Measurements from ENCODE around the gene MAMSTR.
"Not testable (repeated sequence)": the region's sequence is repeated elsewhere in the genome, so short reads cannot be mapped to it uniquely, and the experiment has no call there.

The MAMSTR gene, protein sequence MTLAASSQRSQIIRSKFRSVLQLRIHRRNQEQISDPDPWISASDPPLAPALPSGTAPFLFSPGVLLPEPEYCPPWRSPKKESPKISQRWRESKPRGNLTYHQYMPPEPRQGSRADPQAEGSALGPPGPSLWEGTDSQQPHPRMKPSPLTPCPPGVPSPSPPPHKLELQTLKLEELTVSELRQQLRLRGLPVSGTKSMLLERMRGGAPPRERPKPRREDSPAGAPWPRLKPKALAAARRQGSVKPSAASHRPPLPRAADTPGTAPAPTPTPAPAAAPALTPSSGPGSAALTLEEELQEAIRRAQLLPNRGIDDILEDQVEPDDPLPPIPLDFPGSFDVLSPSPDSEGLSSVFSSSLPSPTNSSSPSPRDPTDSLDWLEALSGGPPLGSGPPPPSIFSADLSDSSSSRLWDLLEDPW

DNA sequence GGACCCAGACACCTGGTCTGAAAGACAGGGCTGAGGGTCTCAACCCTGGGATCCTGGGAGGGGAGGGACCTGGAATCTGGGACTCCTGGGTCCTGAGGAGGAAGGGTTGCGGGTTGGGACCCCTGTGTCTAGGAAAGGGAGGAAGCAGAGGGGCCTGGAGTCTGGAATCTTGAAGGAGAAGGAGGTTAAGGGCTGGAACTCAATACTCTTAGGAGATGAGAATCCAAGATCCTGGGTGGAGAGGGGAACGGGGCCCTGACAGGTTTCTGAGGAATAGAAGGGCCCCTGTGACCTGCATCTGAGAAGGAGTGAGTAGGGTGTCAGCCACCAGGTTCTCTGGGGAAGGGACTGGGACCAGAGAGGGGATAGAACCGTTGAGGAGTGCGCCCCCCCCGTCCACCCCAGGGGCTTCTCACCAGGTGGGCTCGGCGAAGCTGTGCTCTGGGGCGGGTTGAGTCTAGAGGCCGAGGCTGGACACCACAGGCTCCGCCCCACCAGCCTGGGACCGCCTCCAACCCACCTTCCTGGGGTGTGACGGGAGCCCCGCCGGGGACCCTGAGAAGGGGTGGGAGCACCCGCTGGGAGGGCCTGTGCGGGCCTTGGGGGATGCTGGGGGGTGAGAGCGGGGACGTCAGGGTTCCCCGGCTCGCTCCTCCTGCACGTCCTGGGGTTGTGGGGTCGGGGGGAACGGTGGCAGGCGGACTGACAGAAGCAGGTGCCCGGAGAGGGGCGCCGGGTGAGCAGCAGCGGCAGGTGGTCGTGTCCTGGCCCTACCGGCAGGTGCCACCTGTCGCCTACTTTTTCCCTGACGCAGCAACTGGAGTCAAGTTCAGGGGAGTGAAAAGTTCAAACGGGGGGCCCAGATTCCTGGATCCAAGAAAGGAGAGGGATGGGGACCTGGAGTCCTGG, at the start of gene MAMSTR:
MAMSTR (minus strand) TSS at position 463 of the 909 bp plus-strand sequence. CDS start 694 bp downstream, outside the sequence.
- Histone ChIP-seq H3K4me3 (peak within 1 kb of the TSS; percentile 66), H3K4me2 (peak within 1 kb of the TSS; percentile 81), H3K27ac (peak within 1 kb of the TSS; percentile 73), H3K27me3 (no peaks in the 10 kb centered on the region), H3K36me3 (0 out of 2 replicates have a peak, but pooled peaks cover 10% of the 10 kb centered on the region), H3K9me3 (no peaks in the 10 kb centered on the region), H4K20me1 (no peaks in the 10 kb centered on the region), H3K9ac (peak within 1 kb of the TSS; percentile 11), H3K4me1 (peaks cover 50% of the 10 kb centered on the region)
- TF ChIP-seq Cebpa-rat (IDR thresholded peaks at IDR 0.05), result no peak

- H3K4me2 ChIP-seq, result no peak overlapping the region
- H3K9me3 ChIP-seq, result no peaks in the 10 kb centered on the region
These were observed 49.6 kb upstream of the MAMSTR start for GRCh38 chr19:48768994-48769713.

GRCh38 chr19:48768171-48768753, 48.7 kb upstream of the MAMSTR start:
- not testable (repeated sequence) for H3K9me3 ChIP-seq, H3K4me2 ChIP-seq
- H3K4me1 ChIP-seq, result peaks cover 32% of the 10 kb centered on the region

More at GRCh38 chr19:48768994-48769713, 49.6 kb upstream of the MAMSTR start:
- no peak overlapping the region for H3K9ac ChIP-seq
- no peak overlapping the region for H3K27ac ChIP-seq
- no peaks in the 10 kb centered on the region for H3K36me3 ChIP-seq
- no peak for TF ChIP-seq Cebpa-rat (IDR thresholded peaks at IDR 0.05)
- H4K20me1 ChIP-seq, result no peaks in the 10 kb centered on the region
- H3K4me3 ChIP-seq, result no peak overlapping the region
- H3K4me1 ChIP-seq, result peaks cover 37% of the 10 kb centered on the region
- no peaks in the 10 kb centered on the region for H3K27me3 ChIP-seq

GRCh38 chr19:48765816-48766215, 46.3 kb upstream of the MAMSTR start:
- not testable (repeated sequence) for H4K20me1 ChIP-seq, H3K9ac ChIP-seq, H3K36me3 ChIP-seq, H3K27ac ChIP-seq, H3K9me3 ChIP-seq, H3K4me2 ChIP-seq, H3K4me3 ChIP-seq, H3K27me3 ChIP-seq
- peaks cover 29% of the 10 kb centered on the region for H3K4me1 ChIP-seq

More at GRCh38 chr19:48768171-48768753, 48.7 kb upstream of the MAMSTR start:
- not testable (repeated sequence) for H3K36me3 ChIP-seq, H4K20me1 ChIP-seq, H3K9ac ChIP-seq, H3K27ac ChIP-seq, H3K4me3 ChIP-seq, H3K27me3 ChIP-seq

- H3K9me3 ChIP-seq, result no peaks in the 10 kb centered on the region
- no peaks in the 10 kb centered on the region for H3K36me3 ChIP-seq
- TF ChIP-seq Cebpa-rat (IDR thresholded peaks at IDR 0.05), result no peak
- no peak overlapping the region for H3K4me3 ChIP-seq
- peak overlapping the region; percentile 50 for H3K27ac ChIP-seq
- H3K4me2 ChIP-seq, result peak overlapping the region; percentile 84
- no peak overlapping the region for H3K9ac ChIP-seq
- no peaks in the 10 kb centered on the region for H4K20me1 ChIP-seq
- H3K27me3 ChIP-seq, result no peaks in the 10 kb centered on the region
- H3K4me1 ChIP-seq, result peaks cover 17% of the 10 kb centered on the region
These were observed 41.1 kb upstream of the MAMSTR start for GRCh38 chr19:48760504-48761205.

DNA sequence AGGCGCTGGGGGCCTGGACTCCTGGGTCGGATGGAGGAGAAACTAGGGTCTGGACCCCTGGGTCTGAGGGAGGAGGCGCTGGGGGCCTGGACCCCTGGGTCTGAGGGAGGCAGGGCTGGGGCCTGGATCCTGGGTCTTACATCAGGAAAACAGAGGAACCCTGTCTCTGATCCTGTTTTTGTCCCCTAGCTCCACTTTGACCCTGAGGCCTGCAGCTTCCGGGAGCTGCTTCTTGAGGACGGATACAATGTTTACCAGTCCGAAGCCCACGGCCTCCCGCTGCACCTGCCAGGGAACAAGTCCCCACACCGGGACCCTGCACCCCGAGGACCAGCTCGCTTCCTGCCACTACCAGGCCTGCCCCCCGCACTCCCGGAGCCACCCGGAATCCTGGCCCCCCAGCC, 38.2 kb upstream of the MAMSTR start:
- no peak overlapping the region for H3K27ac ChIP-seq
- no peaks in the 10 kb centered on the region for H4K20me1 ChIP-seq
- H3K36me3 ChIP-seq, result no peaks in the 10 kb centered on the region
- H3K9me3 ChIP-seq, result no peaks in the 10 kb centered on the region
- no peak overlapping the region for H3K4me3 ChIP-seq
- TF ChIP-seq Cebpa-rat (IDR thresholded peaks at IDR 0.05), result no peak
- no peak overlapping the region for H3K4me2 ChIP-seq
- H3K4me1 ChIP-seq, result peaks cover 34% of the 10 kb centered on the region
- peaks cover 17% of the 10 kb centered on the region for H3K27me3 ChIP-seq
- no peak overlapping the region for H3K9ac ChIP-seq

DNA sequence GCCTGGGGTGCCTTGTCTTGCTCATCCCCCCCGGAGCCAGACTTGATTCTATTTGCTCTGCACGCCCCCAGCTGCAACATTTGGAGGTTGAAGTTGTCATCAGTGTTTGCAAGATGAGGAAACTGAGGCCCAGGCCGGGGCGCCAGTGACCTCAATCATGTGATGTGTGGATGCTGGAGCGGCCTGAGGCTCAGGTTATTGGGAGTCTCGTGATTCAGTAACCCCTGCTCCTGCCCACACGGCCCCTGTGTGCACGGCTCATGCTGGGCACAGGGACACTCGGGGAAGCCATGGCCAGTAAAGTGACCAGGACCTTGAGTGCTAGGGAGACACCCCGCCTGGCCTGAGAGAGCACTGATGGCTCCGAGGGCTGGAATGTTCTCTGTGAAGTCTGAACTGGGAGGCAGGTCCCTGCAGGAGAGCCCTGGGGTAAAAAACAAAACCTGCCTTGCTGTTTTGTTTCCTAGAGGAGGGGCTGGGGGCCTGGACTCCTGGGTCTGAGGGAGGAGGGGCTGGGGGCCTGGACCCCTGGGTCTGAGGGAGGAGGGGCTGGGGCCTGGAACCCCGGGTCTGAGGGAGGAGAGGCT, 37.7 kb upstream of the MAMSTR start:
- no peak overlapping the region for H3K4me3 ChIP-seq
- no peak overlapping the region for H3K27ac ChIP-seq
- H3K9me3 ChIP-seq, result no peaks in the 10 kb centered on the region
- no peak overlapping the region for H3K9ac ChIP-seq
- H4K20me1 ChIP-seq, result no peaks in the 10 kb centered on the region
- no peak overlapping the region for H3K4me2 ChIP-seq
- no peak for TF ChIP-seq Cebpa-rat (IDR thresholded peaks at IDR 0.05)
- H3K36me3 ChIP-seq, result no peaks in the 10 kb centered on the region
- H3K4me1 ChIP-seq, result peaks cover 39% of the 10 kb centered on the region
- H3K27me3 ChIP-seq, result peaks cover 22% of the 10 kb centered on the region

DNA sequence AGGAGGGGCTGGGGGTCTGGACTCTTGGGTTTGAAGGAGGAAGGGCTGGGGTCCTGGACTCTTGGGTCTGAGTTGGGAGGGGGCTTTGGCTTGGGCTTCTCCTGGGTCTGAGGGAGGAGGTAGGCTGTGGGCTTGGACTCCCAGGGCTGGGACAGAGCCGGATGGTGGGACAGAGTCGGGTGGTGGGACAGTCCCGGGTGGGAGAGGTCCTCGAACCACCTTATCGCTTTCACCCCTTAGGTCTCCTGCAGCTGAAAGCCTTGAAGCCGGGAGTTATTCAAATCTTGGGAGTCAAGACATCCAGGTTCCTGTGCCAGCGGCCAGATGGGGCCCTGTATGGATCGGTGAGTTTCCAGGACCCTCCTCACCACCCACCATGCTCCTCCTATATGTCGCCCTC, 37.2 kb upstream of the MAMSTR start:
- H3K27ac ChIP-seq, result no peak overlapping the region
- H3K9ac ChIP-seq, result no peak overlapping the region
- no peak for TF ChIP-seq Cebpa-rat (IDR thresholded peaks at IDR 0.05)
- H4K20me1 ChIP-seq, result no peaks in the 10 kb centered on the region
- H3K27me3 ChIP-seq, result peaks cover 27% of the 10 kb centered on the region
- H3K4me1 ChIP-seq, result peaks cover 44% of the 10 kb centered on the region
- no peaks in the 10 kb centered on the region for H3K9me3 ChIP-seq
- H3K4me2 ChIP-seq, result no peak overlapping the region
- no peak overlapping the region for H3K4me3 ChIP-seq
- no peaks in the 10 kb centered on the region for H3K36me3 ChIP-seq

Data from BLaER1 (cell line).